ENCODE data around the gene ABHD16A.

GRCh38 chr6:31711233-31711632 is 8.1 kb upstream of the ABHD16A start:
- TF ChIP-seq, protein P1, sequence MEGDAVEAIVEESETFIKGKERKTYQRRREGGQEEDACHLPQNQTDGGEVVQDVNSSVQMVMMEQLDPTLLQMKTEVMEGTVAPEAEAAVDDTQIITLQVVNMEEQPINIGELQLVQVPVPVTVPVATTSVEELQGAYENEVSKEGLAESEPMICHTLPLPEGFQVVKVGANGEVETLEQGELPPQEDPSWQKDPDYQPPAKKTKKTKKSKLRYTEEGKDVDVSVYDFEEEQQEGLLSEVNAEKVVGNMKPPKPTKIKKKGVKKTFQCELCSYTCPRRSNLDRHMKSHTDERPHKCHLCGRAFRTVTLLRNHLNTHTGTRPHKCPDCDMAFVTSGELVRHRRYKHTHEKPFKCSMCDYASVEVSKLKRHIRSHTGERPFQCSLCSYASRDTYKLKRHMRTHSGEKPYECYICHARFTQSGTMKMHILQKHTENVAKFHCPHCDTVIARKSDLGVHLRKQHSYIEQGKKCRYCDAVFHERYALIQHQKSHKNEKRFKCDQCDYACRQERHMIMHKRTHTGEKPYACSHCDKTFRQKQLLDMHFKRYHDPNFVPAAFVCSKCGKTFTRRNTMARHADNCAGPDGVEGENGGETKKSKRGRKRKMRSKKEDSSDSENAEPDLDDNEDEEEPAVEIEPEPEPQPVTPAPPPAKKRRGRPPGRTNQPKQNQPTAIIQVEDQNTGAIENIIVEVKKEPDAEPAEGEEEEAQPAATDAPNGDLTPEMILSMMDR (IDR thresholded peaks at IDR 0.05 in 8 of 11, conservative IDR thresholded peaks at IDR 0.05 in 3 of 11), result no peak
- no peak for TF ChIP-seq POLR2AphosphoS5 (IDR thresholded peaks at IDR 0.05)
- no peak for TF ChIP-seq POLR2A (IDR thresholded peaks at IDR 0.05)
